Activated CD4-positive, CD25-positive, alpha-beta regulatory T cell treated with anti-CD3 and anti-CD28 coated beads, Interleukin-2, amount 50 U/mL, for 16 hours (primary cell): ENCODE results near the gene CERS6.
"Not testable (repeated sequence)": the region's sequence is repeated elsewhere in the genome, so short reads cannot be mapped to it uniquely, and the experiment has no call there.

Experiments
- DNase-seq: peaks from one replicate; pipeline ENCODE4 v3.0.0-alpha.2; 2020; ENCODE audit warnings: low read depth, low spot score

The CERS6 gene

GRCh38 chr2:168635065-168635577 is 179.0 kb downstream of the CERS6 start:
- DNase-seq: no peak

- DNase-seq: no peak
Measured at GRCh38 chr2:168639018-168639417, 182.9 kb downstream of the CERS6 start.

DNA sequence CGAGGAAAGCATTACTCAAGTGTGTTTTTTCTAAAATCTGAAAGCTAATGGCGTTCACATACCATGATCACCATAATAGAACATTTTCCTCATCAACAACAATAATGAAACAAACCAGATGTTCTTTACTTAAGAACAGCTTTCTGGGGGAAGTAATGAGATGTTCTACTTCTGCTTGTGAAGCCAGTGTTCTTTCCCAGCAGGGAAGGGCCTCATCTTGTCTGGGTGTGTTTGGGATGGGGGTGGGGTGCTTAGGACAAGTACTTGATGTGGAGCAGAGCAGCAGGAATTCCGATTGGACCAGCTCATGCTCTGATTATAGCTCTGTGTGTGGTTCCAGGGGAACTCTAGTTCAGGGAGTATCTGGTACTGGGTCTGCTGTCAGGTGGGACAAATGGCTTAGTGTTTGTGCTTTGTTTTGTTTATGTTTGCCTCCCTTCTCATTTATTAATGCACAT is 183.4 kb downstream of the CERS6 start:
- DNase-seq: no peak

- no peak for DNase-seq
Measured at GRCh38 chr2:168640039-168640438, 184.0 kb downstream of the CERS6 start.

GRCh38 chr2:168641636-168642035 is 185.6 kb downstream of the CERS6 start:
- no peak for DNase-seq

DNA sequence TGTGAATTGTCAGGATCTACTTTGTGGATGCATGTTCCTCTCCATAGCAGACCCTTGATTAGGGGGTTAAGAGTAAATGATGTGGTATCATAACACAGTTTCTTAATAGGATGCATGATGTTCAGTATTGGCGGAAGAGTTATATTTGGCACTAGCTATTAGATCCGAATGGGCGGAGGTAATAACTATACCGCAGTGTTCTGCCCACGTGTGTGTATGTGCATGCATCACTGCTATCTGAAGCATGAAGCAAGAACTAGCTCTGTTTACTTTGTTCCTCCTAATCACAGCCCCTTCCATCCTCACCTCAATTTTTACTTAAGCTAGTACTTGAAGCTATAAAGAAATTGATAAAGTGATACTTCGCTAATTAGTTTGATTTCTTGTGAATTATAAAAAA is 186.8 kb downstream of the CERS6 start:
- DNase-seq: no peak

GRCh38 chr2:168643979-168644378 is 187.9 kb downstream of the CERS6 start:
- no peak for DNase-seq

DNA sequence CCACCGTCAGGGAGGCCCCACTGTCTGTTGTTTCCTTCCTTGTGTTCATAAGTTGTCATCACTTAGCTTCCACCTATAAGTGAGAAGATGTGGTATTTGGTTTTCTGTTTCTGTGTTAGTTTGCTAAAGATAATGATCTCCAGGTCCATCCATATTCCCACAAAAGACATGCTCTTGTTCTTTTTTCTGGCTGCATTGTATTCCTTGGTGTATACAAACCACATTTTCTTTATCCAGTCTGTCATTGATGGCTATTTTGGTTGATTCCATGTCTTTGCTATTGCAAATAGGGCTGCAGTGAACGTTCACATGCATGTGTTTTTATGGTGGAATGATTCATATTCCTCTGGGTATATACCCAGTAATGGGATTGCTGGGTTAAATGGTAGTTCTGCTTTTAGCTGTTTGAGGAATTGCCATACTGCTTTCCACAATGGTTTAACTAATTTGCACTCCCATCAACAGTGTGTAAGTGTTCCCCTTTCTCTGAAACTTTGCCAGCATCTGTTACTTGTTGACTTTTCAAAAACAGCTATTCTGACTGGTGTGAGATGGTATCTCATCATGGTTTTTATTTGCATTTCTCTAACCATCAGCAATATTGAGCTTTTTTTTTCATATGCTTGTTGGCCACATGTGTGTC is 189.7 kb downstream of the CERS6 start:
- no peak for DNase-seq

DNA sequence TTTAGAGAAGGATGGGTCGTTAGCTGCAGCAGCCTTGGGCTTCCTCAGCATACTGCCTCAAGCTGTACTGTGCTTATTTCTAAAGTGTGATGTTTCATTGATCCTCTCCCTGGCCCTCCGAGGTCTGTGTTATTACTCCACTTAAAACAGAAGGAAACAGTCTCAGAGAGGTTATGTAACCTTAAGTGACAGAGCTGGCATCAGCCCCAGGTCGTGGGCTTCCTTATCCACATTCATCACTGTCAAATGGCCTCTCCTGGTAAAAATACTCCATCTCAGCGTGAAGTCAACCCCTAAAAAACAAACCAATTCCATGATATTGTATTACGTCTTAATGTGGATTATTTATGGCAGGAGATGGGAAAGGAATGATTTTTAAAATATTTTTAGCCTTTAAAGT is 193.0 kb downstream of the CERS6 start:
- DNase-seq: no peak

DNA sequence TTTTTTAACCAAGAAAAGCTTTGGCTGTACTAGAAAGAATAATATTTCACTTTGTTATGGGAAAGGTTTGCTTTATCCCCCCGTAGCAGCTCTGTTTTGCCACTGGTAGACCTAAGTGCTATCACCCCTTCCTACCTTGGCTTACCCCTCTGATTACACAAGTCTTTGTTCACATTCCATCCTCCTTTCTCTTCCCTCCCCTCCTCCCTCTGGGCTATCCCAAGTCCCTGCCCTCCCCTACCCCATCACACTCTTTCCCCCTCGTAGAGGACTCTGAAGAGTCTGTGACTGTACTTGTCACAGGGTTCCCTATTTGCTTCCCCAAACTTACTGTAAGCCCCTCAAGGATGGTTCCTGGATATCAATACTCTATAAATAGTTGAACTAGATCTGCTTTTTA is 193.5 kb downstream of the CERS6 start:
- DNase-seq: no peak

DNA sequence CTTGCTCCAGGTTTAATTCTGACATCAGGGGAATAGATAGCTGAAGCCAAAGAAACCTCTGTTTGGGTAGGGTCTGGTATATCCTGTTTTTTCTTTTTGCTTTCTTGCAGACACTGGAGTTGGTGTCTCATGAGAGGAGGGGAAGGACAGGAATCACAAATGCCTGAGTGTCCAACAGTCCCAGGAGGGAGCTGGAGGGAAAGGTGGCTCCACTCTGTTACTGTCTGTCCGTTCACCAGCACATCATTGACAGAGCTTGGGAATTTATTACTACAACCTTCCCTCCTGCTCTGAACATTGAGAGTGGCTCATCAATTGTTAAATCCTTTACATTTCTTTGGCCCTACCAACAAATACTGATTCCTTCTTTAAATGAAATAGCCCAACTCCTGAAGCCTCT is 194.1 kb downstream of the CERS6 start:
- DNase-seq: no peak

GRCh38 chr2:168650781-168651180 is 194.7 kb downstream of the CERS6 start:
- DNase-seq: no peak

GRCh38 chr2:168652997-168653921 is 197.2 kb downstream of the CERS6 start:
- no peak for DNase-seq

DNA sequence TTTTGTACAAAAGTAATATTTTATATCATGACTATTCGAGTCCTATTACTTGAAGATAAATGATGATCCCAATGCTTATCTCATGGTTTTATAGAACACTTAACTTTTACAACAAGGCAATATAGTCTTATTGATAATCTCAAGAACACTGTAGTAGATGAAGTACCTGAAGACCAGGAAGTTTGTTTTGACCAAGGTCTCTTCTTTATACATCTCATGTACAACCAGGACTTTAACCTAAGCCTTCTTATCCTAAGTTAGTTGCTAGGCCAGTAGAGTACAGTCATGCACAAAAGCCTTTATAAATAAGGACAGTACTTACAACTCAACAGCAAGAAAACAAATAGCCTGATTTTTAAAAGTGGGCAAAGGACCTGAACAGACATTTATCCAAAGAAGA is 198.6 kb downstream of the CERS6 start:
- DNase-seq: no peak

GRCh38 chr2:168655207-168655606 is 199.1 kb downstream of the CERS6 start:
- no peak for DNase-seq

GRCh38 chr2:168657378-168657777 is 201.3 kb downstream of the CERS6 start:
- not testable (repeated sequence) for DNase-seq

- DNase-seq: no peak
Measured at GRCh38 chr2:168658706-168659105, 202.6 kb downstream of the CERS6 start.

GRCh38 chr2:168660870-168661862 is 205.1 kb downstream of the CERS6 start:
- DNase-seq: no peak

- DNase-seq: no peak
Measured at GRCh38 chr2:168661863-168662256, 205.8 kb downstream of the CERS6 start.

DNA sequence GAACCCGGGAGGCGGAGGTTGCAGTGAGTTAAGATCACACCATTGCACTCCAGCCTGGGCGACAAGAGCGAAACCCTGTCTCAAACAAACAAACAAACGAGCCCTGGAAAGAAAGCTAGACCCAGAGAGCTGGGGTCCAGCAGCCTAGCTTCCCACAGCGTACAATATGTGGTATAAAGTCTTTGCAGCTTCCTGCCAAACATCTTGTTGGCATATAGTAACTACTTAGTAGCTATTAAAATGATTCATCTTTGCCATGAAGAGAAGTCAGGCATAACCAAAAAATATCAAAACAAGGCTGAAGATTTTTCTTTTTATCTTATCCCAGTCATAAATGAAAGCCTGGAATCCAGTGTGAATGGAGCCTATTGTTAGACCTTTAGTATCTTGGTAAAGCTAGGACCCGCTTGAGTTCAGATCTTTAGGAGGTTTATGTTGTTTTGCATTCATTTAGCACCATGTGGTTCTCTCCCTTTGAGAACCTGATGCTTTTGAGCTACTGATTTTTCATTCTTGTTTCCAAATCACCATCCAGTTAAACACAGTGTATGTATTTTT is 206.7 kb downstream of the CERS6 start:
- DNase-seq: no peak

DNA sequence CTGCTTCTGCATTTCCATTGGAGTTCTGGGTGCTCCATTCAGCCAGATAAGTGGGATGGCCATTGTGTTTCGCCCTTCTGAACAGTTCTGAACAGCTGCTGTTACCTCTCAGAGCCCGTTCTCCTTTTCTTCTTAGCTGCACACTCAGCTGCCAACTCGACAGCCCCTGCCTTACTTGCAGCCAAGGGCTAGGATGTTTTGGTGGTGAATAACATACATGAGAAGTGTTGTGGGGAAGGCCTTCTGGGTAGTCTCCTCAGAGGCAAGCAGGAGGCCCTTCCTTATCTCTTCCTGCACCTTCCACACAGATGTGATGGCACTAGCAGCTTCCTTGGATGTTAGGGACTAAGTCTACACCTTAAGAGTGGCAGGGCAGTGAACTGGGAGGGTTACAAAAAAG is 207.9 kb downstream of the CERS6 start:
- DNase-seq: no peak
